ENCODE results near the gene GFY.

The GFY gene

DNA sequence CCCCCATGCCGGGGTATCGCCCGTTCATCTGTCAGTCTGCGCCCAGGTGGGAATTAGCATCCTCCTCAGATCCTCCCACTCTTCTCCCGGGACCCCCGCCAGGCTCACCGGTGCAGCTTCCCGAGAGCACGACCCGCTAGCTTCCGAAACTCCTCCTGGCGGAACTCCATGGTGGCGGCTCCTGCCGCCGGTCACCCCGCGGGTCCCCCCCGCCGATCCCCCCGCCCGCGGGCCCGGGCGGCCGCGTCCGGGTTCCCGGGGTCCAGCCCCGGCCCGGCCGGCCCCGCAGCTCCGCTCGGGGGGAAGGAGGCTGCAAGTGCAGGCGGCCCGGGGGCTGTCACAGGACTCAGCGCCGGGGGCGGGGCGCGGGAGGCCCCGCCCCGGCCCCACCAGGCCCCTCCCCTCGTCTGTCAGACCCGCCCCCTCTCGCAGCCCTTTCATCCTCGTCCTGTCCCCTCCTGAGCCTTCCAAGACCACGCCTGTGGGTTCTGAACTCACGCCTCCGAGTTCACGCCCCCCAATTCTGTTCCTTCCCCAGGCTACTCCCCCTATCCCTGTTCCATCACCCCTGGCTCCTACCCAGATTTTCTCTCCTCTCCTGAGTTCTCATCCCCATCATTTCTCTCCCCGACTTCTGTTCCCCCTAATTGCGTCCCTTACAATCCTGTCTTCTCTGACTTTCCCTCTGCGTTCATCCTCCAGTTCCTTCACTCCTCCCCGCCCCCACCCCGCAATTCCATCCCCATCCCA is 16.2 kb downstream of the GFY start, which contains the start of gene SLC17A7 (continued):
- no peak for TF ChIP-seq ZBTB8A (tag by site-specific recombination; IDR thresholded peaks at IDR 0.05)
- TF ChIP-seq, protein P1, sequence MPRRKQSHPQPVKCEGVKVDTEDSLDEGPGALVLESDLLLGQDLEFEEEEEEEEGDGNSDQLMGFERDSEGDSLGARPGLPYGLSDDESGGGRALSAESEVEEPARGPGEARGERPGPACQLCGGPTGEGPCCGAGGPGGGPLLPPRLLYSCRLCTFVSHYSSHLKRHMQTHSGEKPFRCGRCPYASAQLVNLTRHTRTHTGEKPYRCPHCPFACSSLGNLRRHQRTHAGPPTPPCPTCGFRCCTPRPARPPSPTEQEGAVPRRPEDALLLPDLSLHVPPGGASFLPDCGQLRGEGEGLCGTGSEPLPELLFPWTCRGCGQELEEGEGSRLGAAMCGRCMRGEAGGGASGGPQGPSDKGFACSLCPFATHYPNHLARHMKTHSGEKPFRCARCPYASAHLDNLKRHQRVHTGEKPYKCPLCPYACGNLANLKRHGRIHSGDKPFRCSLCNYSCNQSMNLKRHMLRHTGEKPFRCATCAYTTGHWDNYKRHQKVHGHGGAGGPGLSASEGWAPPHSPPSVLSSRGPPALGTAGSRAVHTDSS (tag by site-specific recombination; IDR thresholded peaks at IDR 0.05), result no peak
- TF ChIP-seq ZNF600 (tag by site-specific recombination; IDR thresholded peaks at IDR 0.05), result peak; percentile 81
- TF ChIP-seq HOXC10 (CRISPR knock-in tag; IDR thresholded peaks at IDR 0.05), result no peak

DNA sequence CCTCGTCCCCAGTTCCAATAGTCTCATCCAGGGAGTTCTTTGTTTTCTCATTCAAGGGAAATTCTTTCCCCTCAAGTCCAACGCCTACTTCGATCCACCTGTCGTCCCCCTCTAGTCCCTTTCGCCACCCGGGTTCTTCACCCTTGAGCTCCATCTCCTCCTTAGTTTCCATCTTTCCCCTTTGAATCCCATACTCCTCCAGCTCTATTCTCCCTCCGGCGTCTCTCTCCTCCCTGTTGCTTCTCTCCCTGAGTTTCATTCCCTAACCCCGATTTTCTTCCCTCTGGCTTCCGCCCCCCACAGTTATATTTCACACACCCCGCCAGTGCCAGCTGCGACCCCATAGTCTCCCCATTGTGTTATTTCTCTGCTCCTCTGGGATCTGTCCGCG is 16.8 kb downstream of the GFY start:
- H3K4me3 ChIP-seq (ENCODE audit: low read depth, low read length), result no peak overlapping the region
- ChIA-PET CTCF (interaction anchor here (0.8 to 2.3 kb wide), 7 partner anchors 10 to 239 kb away, joined by 3 to 59 read pairs (median 6); partner anchors contain the start of genes GFY and PIH1D1), POLR2A (interaction anchor here (0.7 to 2.3 kb wide), 6 partner anchors 10 to 58 kb away, joined by 3 to 28 read pairs (median 3); partner anchors contain the start of genes ALDH16A1 and PIH1D1)
- H3K9me3 ChIP-seq (ENCODE audit: control insufficient read depth, insufficient read depth, low read depth, low read length), result no peaks in the 10 kb centered on the region
- peaks cover 7% of the 10 kb centered on the region for H3K4me1 ChIP-seq (ENCODE audit: control insufficient read depth, insufficient read depth, low read length)
- H3K27ac ChIP-seq (ENCODE audit: extremely low read depth, low read depth, low read length), result no peak overlapping the region
- TF ChIP-seq ZNF239 (tag by site-specific recombination; IDR thresholded peaks at IDR 0.05) (no peak), GLIS2 (tag by site-specific recombination; IDR thresholded peaks at IDR 0.05) (peak; percentile 28; the same call in 1 of the 2 replicates), ZIC2 (tag by site-specific recombination; IDR thresholded peaks at IDR 0.05) (peak; percentile 33; the same call in 1 of the 2 replicates), SCRT2 (tag by site-specific recombination; IDR thresholded peaks at IDR 0.05) (peak; percentile 88), ZBTB17 (tag by site-specific recombination; IDR thresholded peaks at IDR 0.05) (peak; percentile 89), ZNF76 (tag by site-specific recombination; IDR thresholded peaks at IDR 0.05; ENCODE audit: borderline replicate concordance, low read depth) (peak; percentile 20; the same call in 1 of the 2 replicates), ZBTB20 (tag by site-specific recombination; IDR thresholded peaks at IDR 0.05) (peak; percentile 78), ZSCAN16 (tag by site-specific recombination; IDR thresholded peaks at IDR 0.05) (no peak), KLF1 (tag by site-specific recombination; IDR thresholded peaks at IDR 0.05) (0 out of 2 replicates have a peak, but pooled peaks have one; percentile 4), ZFHX2 (tag by site-specific recombination; conservative IDR thresholded peaks at IDR 0.05) (0 out of 2 replicates have a peak, but pooled peaks have one; percentile 26), ZNF366 (tag by site-specific recombination; conservative IDR thresholded peaks at IDR 0.05) (peak; percentile 92), PRDM1 (tag by site-specific recombination; IDR thresholded peaks at IDR 0.05) (0 out of 2 replicates have a peak, but pooled peaks have one; percentile 67), ZNF311 (tag by site-specific recombination; IDR thresholded peaks at IDR 0.05; ENCODE audit: borderline replicate concordance) (peak; percentile 54; the same call in 1 of the 2 replicates), ZNF624 (tag by site-specific recombination; IDR thresholded peaks at IDR 0.05) (no peak), SCRT1 (tag by site-specific recombination; IDR thresholded peaks at IDR 0.05; ENCODE audit: borderline replicate concordance) (peak; percentile 78), KLF8 (tag by site-specific recombination; IDR thresholded peaks at IDR 0.05) (0 out of 2 replicates have a peak, but pooled peaks have one; percentile 8), ZNF544 (tag by site-specific recombination; IDR thresholded peaks at IDR 0.05) (no peak), KLF7 (tag by site-specific recombination; IDR thresholded peaks at IDR 0.05; ENCODE audit: borderline replicate concordance) (0 out of 2 replicates have a peak, but pooled peaks have one; percentile 4)
- TF ChIP-seq, protein P2, sequence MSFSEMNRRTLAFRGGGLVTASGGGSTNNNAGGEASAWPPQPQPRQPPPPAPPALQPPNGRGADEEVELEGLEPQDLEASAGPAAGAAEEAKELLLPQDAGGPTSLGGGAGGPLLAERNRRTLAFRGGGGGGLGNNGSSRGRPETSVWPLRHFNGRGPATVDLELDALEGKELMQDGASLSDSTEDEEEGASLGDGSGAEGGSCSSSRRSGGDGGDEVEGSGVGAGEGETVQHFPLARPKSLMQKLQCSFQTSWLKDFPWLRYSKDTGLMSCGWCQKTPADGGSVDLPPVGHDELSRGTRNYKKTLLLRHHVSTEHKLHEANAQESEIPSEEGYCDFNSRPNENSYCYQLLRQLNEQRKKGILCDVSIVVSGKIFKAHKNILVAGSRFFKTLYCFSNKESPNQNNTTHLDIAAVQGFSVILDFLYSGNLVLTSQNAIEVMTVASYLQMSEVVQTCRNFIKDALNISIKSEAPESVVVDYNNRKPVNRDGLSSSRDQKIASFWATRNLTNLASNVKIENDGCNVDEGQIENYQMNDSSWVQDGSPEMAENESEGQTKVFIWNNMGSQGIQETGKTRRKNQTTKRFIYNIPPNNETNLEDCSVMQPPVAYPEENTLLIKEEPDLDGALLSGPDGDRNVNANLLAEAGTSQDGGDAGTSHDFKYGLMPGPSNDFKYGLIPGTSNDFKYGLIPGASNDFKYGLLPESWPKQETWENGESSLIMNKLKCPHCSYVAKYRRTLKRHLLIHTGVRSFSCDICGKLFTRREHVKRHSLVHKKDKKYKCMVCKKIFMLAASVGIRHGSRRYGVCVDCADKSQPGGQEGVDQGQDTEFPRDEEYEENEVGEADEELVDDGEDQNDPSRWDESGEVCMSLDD (tag by site-specific recombination; IDR thresholded peaks at IDR 0.05), result 0 out of 2 replicates have a peak, but pooled peaks have one; percentile 35
- TF ChIP-seq, protein P3, sequence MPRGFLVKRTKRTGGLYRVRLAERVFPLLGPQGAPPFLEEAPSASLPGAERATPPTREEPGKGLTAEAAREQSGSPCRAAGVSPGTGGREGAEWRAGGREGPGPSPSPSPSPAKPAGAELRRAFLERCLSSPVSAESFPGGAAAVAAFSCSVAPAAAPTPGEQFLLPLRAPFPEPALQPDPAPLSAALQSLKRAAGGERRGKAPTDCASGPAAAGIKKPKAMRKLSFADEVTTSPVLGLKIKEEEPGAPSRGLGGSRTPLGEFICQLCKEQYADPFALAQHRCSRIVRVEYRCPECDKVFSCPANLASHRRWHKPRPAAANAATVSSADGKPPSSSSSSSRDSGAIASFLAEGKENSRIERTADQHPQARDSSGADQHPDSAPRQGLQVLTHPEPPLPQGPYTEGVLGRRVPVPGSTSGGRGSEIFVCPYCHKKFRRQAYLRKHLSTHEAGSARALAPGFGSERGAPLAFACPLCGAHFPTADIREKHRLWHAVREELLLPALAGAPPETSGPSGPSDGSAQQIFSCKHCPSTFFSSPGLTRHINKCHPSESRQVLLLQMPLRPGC (tag by site-specific recombination; IDR thresholded peaks at IDR 0.05), result no peak
- TF ChIP-seq, protein P4, sequence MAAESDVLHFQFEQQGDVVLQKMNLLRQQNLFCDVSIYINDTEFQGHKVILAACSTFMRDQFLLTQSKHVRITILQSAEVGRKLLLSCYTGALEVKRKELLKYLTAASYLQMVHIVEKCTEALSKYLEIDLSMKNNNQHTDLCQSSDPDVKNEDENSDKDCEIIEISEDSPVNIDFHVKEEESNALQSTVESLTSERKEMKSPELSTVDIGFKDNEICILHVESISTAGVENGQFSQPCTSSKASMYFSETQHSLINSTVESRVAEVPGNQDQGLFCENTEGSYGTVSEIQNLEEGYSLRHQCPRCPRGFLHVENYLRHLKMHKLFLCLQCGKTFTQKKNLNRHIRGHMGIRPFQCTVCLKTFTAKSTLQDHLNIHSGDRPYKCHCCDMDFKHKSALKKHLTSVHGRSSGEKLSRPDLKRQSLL (tag by site-specific recombination; IDR thresholded peaks at IDR 0.05), result peak; percentile 86; the same call in 1 of the 2 replicates
- peaks cover 0 to 7% of the 10 kb centered on the region in 2 experiments; a peak in 2 of 3 replicates for H3K36me3 ChIP-seq (ENCODE audit: control insufficient read depth in 2 of 2, insufficient read depth in 1 of 2, low read length in 2 of 2)
